OCI-LY7 (cell line): ENCODE results near the gene STK32C.

Experiments
- CTCF ChIP-seq: fragments of 200-600 bp; sonication (generic); conservative IDR thresholded peaks from 2 replicates; pipeline ENCODE4 v1.5.1; 2014; ENCODE audit warnings: mild to moderate bottlenecking, antibody characterized with exemption, low read length, moderate library complexity, mixed read lengths
- EZH2phosphoT487 ChIP-seq: fragments of 200-600 bp; sonication (generic); IDR thresholded peaks from 2 replicates; pipeline ENCODE4 v1.6.1; 2018; ENCODE audit warnings: low read depth, borderline replicate concordance, mild to moderate bottlenecking, mixed run types, antibody characterized with exemption, low read length, moderate library complexity, mixed read lengths

DNA sequence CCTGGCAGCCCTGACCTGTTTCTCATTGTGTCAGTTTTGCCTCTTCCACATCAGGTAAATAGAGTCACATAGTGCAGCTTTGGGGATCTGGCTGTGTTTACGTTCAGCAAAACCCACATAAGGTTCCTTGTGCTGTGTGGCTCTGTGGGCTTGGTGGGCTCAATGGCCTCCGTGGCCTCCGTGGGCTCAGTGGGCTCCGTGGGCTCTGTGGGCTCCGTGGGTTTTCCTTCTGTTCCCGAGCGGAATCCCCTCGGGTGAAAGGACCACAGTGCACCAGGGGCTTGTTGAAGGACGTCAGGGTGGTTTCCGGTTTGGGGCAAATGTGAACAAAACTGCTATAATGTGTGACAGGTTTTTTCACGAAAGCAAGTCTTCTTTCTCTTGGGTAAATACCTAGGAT, 133.5 kb downstream of the STK32C start:
- TF ChIP-seq CTCF (no peak), EZH2phosphoT487 (no peak)
